ENCODE data around the gene ACER3.

The ACER3 gene

GRCh38 chr11:77074205-77074604, 213.5 kb downstream of the ACER3 start:
- no peak for DNase-seq (ENCODE audit: low read depth)

DNA sequence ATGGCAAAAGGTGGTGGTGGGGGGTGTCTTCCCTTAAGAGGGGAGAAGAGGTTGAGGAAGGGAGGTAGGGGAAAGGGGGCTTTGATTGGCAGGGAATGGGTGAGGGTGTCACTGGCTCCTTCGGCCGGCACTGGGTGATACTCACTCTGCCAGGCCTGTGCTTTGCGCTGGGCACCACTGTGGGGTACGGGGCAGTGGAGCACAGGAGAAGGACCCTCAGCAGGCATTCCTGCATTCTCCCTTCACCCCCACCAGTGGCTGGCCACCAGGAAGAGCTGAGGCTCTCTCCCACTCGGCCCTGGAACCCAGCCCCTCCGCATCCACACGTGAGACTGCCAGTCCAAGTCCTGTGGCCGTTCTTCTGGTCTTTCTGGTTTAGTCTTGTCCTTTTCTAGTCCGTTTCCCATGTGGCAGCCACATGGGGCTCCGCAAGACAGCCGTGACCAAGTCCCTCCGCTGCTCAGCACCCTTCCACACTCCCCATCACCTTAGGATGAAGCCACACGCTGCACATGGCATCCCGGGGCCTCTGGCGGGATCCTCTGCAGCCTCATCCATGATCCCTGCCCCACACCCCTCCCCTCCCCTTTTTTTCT, 214.0 kb downstream of the ACER3 start:
- DNase-seq (ENCODE audit: low read depth), result no peak

DNA sequence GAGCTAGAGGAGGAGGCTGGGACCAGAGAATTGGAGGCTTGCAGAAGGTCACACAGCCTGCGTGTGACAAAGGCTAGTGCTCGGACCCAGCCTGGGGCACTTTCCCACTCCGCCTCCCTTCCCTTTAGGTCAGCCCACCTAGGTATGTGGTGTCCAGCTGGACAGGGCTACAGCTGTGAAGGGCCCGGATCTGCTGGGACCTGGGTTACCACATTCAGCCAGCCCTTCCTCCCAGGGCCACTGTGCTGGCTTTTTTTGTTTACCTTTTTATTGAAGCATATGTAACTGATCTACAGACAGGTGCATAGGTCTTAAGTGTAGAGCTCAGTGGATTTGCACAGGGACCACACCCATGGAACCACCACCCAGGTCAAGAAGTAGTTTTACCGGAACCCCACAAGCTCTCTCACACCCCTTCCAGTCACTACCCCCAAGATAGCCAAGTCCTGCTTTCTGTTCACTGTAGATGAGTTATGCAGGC, 214.7 kb downstream of the ACER3 start:
- no peak for DNase-seq (ENCODE audit: low read depth)

All from activated gamma-delta T cell treated with anti-CD3 and anti-CD28 coated beads, Interleukin-2, amount 50 U/mL, for 16 hours (primary cell).